HG03575 (cell line): Measurements from ENCODE around the gene TUNAR.
"Not testable (repeated sequence)": the region's sequence is repeated elsewhere in the genome, so short reads cannot be mapped to it uniquely, and the experiment has no call there.

Source experiments
- ATAC-seq: cut with Tn5 transposase; IDR thresholded peaks from one replicate; pipeline ENCODE4 v1.9.1; 2021; ENCODE audit not compliant: unreplicated experiment, insufficient number of reproducible peaks, low FRiP score; ENCODE audit errors: extremely low read depth

The TUNAR gene

DNA sequence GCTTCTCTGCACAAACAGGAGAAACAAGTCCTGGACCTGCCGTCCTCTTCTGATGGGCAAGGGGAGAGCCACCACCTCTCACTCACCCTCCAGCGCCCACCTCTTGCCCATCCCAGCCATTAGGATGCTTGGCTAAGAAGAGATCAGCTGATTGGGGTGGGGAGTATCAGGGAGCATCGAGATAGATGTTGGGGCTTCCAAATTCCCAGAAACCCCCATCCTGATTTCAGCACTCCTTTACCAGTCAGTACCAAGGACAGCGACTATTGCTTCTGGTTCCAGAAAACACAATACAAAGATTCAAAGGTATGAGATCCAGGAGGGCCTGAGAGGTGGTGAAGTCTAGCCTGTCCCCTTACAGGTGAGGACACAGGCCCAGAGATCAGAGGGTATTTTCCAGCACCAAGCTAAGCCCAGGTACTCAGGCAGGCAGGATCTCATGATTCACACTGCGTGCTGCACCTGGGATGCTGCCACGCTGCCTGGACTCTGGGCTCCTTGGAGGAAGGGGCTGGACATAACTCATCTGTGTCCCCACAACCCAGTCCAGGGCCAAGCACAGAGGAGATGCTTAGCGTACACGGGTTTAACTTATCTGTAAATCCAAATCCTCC lies 76.6 kb downstream of the TUNAR start:
- no peak for ATAC-seq

GRCh38 chr14:95956601-95957460 lies 80.2 kb downstream of the TUNAR start:
- no peak for ATAC-seq

DNA sequence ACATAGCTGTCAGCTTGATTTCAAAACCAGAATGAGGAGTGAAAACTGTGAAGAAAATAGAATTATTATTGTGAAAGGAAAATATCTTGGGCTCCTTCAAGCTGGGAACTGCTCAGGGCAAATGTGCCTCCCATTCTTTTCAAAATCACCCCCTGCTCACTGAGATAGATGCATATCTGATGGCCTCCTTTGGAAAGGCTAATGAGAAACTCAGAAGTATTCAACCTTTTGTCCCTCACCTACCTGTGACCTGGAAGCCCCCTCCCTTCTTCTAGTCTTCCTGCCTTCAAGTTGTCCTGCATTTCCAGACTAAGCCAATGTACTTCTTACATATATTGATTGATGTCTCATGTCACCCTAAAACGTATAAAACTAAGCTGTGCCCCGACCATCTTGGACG lies 81.5 kb downstream of the TUNAR start:
- ATAC-seq, result no peak

DNA sequence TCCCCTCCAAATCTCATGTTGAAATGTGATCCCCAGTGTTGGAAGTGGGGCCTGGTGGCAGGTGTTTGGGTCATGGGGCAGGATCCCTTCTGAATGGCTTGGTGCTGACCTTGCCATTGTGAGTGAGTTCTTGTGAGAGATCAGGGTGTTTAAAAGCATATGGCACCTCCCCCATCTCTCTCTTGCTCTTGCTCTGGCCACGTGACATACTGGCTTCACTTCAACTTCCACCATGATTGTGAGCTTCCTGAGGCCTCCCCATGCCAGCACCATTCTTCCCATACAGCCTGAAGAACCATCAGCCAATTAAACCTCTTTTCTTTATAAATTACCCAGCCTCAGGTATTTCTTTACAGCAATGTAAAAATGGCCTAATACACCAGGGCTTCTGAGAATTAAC lies 82.7 kb downstream of the TUNAR start:
- no peak for ATAC-seq

GRCh38 chr14:95961481-95961880 lies 84.8 kb downstream of the TUNAR start:
- ATAC-seq, result no peak

DNA sequence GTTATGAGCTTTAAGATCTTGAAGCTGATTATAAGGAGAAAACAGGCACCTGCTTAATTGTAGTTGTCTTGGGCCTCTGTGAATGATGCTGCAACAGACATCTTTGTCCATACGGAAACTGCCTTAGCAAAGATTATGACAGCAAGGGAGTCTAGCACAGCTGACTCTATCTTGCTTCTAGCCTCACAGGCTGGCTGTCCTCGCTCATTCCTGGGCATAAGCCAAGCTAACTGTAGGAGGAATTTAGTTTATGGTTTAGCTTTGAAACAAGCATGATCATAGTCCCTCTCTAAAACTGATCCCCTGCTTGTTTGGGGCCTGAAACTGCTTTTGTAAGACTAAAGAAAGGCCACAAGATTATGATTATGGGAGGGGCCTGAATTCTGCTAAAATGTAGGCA lies 88.3 kb downstream of the TUNAR start:
- ATAC-seq, result no peak

DNA sequence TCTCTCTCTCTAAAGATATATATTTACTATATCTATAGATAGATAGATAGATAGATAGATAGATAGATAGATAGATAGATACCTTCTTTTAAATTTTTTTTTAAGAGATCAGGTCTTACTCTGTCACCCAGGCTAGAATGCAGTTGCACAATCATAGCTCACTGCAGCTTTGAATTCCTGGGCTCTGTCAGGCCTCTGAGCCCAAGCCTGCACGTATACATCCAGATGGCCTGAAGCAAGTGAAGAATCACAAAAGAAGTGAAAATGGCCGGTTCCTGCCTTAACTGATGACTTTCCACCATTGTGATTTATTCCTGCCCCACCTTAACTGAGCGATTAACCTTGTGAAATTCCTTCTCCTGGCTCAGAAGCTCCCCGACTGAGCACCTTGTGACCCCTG lies 91.4 kb downstream of the TUNAR start:
- not testable (repeated sequence) for ATAC-seq
